GM12878 (cell line): ENCODE measurements around the gene PIAS1.

Experiments used
- HCFC1 ChIP-seq: fragments of 150-350 bp; IDR thresholded peaks from 2 replicates; pipeline ENCODE4 v1.6.1; 2014; ENCODE audit warnings: low read length
- POLR2A ChIP-seq: IDR thresholded peaks from 2 replicates; pipeline ENCODE4 v1.6.1; 2011; ENCODE audit warnings: low read depth, mild to moderate bottlenecking, low read length

GRCh38 chr15:68028888-68029207, 25.3 kb upstream of the PIAS1 start:
- TF ChIP-seq POLR2A (no peak), HCFC1 (no peak)
